ENCODE results near the gene ZFR.

ZFR gene

GRCh38 chr5:32360906-32361305 lies 83.6 kb downstream of the ZFR start:
- Histone ChIP-seq H2AFZ (ENCODE audit: low read depth, low read length) (no peak overlapping the region), H3K27me3 (ENCODE audit: insufficient read depth, low read length) (no peaks in the 10 kb centered on the region), H3K36me3 (ENCODE audit: insufficient read depth, low read length) (peaks cover 75% of the 10 kb centered on the region), H3K4me3 (ENCODE audit: low read length) (no peak overlapping the region), H3K9me3 (ENCODE audit: low read length) (no peaks in the 10 kb centered on the region), H3K4me1 (ENCODE audit: insufficient read depth, low read length) (no peaks in the 10 kb centered on the region)

GRCh38 chr5:32358611-32359010 lies 85.9 kb downstream of the ZFR start:
- Histone ChIP-seq H3K27me3 (ENCODE audit: insufficient read depth, low read length) (no peaks in the 10 kb centered on the region), H2AFZ (ENCODE audit: low read depth, low read length) (no peak overlapping the region), H3K36me3 (ENCODE audit: insufficient read depth, low read length) (peaks cover 71% of the 10 kb centered on the region), H3K4me1 (ENCODE audit: insufficient read depth, low read length) (no peaks in the 10 kb centered on the region), H3K9me3 (ENCODE audit: low read length) (no peaks in the 10 kb centered on the region), H3K4me3 (ENCODE audit: low read length) (no peak overlapping the region)

GRCh38 chr5:32357658-32358057 lies 86.9 kb downstream of the ZFR start:
- Histone ChIP-seq H3K36me3 (ENCODE audit: insufficient read depth, low read length) (peaks cover 62% of the 10 kb centered on the region), H3K4me3 (ENCODE audit: low read length) (no peak overlapping the region), H3K4me1 (ENCODE audit: insufficient read depth, low read length) (no peaks in the 10 kb centered on the region), H3K9me3 (ENCODE audit: low read length) (no peaks in the 10 kb centered on the region), H2AFZ (ENCODE audit: low read depth, low read length) (no peak overlapping the region), H3K27me3 (ENCODE audit: insufficient read depth, low read length) (no peaks in the 10 kb centered on the region)

GRCh38 chr5:32355686-32356085 lies 88.9 kb downstream of the ZFR start:
- H2AFZ ChIP-seq (ENCODE audit: low read depth, low read length), result no peak overlapping the region
- peaks cover 45% of the 10 kb centered on the region for H3K36me3 ChIP-seq (ENCODE audit: insufficient read depth, low read length)
- H3K9me3 ChIP-seq (ENCODE audit: low read length), result no peaks in the 10 kb centered on the region
- H3K4me1 ChIP-seq (ENCODE audit: insufficient read depth, low read length), result no peaks in the 10 kb centered on the region
- no peak overlapping the region for H3K4me3 ChIP-seq (ENCODE audit: low read length)
- no peaks in the 10 kb centered on the region for H3K27me3 ChIP-seq (ENCODE audit: insufficient read depth, low read length)

- H3K4me1 ChIP-seq (ENCODE audit: insufficient read depth, low read length), result peaks cover 2% of the 10 kb centered on the region
- no peak overlapping the region for H2AFZ ChIP-seq (ENCODE audit: low read depth, low read length)
- no peak overlapping the region for H3K4me3 ChIP-seq (ENCODE audit: low read length)
- H3K9me3 ChIP-seq (ENCODE audit: low read length), result no peaks in the 10 kb centered on the region
- no peaks in the 10 kb centered on the region for H3K27me3 ChIP-seq (ENCODE audit: insufficient read depth, low read length)
- H3K36me3 ChIP-seq (ENCODE audit: insufficient read depth, low read length), result peaks cover 26% of the 10 kb centered on the region
Measured at GRCh38 chr5:32353420-32353819, 91.1 kb downstream of the ZFR start.

GRCh38 chr5:32352685-32353084 lies 91.9 kb downstream of the ZFR start:
- Histone ChIP-seq H3K27me3 (ENCODE audit: insufficient read depth, low read length) (no peaks in the 10 kb centered on the region), H3K36me3 (ENCODE audit: insufficient read depth, low read length) (peaks cover 22% of the 10 kb centered on the region), H3K9me3 (ENCODE audit: low read length) (no peaks in the 10 kb centered on the region), H2AFZ (ENCODE audit: low read depth, low read length) (no peak overlapping the region), H3K4me3 (ENCODE audit: low read length) (no peak overlapping the region), H3K4me1 (ENCODE audit: insufficient read depth, low read length) (peaks cover 8% of the 10 kb centered on the region)

GRCh38 chr5:32346869-32347268 lies 97.7 kb downstream of the ZFR start:
- no peaks in the 10 kb centered on the region for H3K36me3 ChIP-seq (ENCODE audit: insufficient read depth, low read length)
- H3K27me3 ChIP-seq (ENCODE audit: insufficient read depth, low read length), result no peaks in the 10 kb centered on the region
- H3K4me3 ChIP-seq (ENCODE audit: low read length), result no peak overlapping the region
- no peaks in the 10 kb centered on the region for H3K9me3 ChIP-seq (ENCODE audit: low read length)
- peaks cover 19% of the 10 kb centered on the region for H3K4me1 ChIP-seq (ENCODE audit: insufficient read depth, low read length)
- H2AFZ ChIP-seq (ENCODE audit: low read depth, low read length), result no peak overlapping the region

GRCh38 chr5:32343058-32343672 lies 101.4 kb downstream of the ZFR start:
- Histone ChIP-seq H3K4me3 (ENCODE audit: low read length) (no peak overlapping the region), H3K27me3 (ENCODE audit: insufficient read depth, low read length) (no peaks in the 10 kb centered on the region), H2AFZ (ENCODE audit: low read depth, low read length) (no peak overlapping the region), H3K36me3 (ENCODE audit: insufficient read depth, low read length) (no peaks in the 10 kb centered on the region), H3K4me1 (ENCODE audit: insufficient read depth, low read length) (peaks cover 15% of the 10 kb centered on the region), H3K9me3 (ENCODE audit: low read length) (peaks cover 3% of the 10 kb centered on the region)

- H3K4me3 ChIP-seq (ENCODE audit: low read length), result no peak overlapping the region
- H3K4me1 ChIP-seq (ENCODE audit: insufficient read depth, low read length), result peaks cover 11% of the 10 kb centered on the region
- no peak overlapping the region for H2AFZ ChIP-seq (ENCODE audit: low read depth, low read length)
- peaks cover 3% of the 10 kb centered on the region for H3K9me3 ChIP-seq (ENCODE audit: low read length)
- H3K36me3 ChIP-seq (ENCODE audit: insufficient read depth, low read length), result no peaks in the 10 kb centered on the region
- H3K27me3 ChIP-seq (ENCODE audit: insufficient read depth, low read length), result no peaks in the 10 kb centered on the region
Measured at GRCh38 chr5:32342656-32343055, 101.9 kb downstream of the ZFR start.

GRCh38 chr5:32339878-32340277 lies 104.7 kb downstream of the ZFR start:
- peaks cover 8% of the 10 kb centered on the region for H3K4me1 ChIP-seq (ENCODE audit: insufficient read depth, low read length)

GRCh38 chr5:32339198-32339597 lies 105.3 kb downstream of the ZFR start:
- Histone ChIP-seq H3K27me3 (ENCODE audit: insufficient read depth, low read length) (no peaks in the 10 kb centered on the region), H3K4me3 (ENCODE audit: low read length) (no peak overlapping the region), H3K36me3 (ENCODE audit: insufficient read depth, low read length) (no peaks in the 10 kb centered on the region), H3K9me3 (ENCODE audit: low read length) (peaks cover 3% of the 10 kb centered on the region), H3K4me1 (ENCODE audit: insufficient read depth, low read length) (peaks cover 8% of the 10 kb centered on the region), H2AFZ (ENCODE audit: low read depth, low read length) (no peak overlapping the region)

More at GRCh38 chr5:32339878-32340277, 104.7 kb downstream of the ZFR start:
- Histone ChIP-seq H3K27me3 (ENCODE audit: insufficient read depth, low read length) (no peaks in the 10 kb centered on the region), H2AFZ (ENCODE audit: low read depth, low read length) (no peak overlapping the region), H3K36me3 (ENCODE audit: insufficient read depth, low read length) (no peaks in the 10 kb centered on the region), H3K9me3 (ENCODE audit: low read length) (peaks cover 3% of the 10 kb centered on the region), H3K4me3 (ENCODE audit: low read length) (no peak overlapping the region)

GRCh38 chr5:32332966-32333365 lies 111.6 kb downstream of the ZFR start:
- Histone ChIP-seq H2AFZ (ENCODE audit: low read depth, low read length) (no peak overlapping the region), H3K27me3 (ENCODE audit: insufficient read depth, low read length) (no peaks in the 10 kb centered on the region), H3K9me3 (ENCODE audit: low read length) (no peaks in the 10 kb centered on the region), H3K36me3 (ENCODE audit: insufficient read depth, low read length) (no peaks in the 10 kb centered on the region), H3K4me3 (ENCODE audit: low read length) (no peak overlapping the region), H3K4me1 (ENCODE audit: insufficient read depth, low read length) (peaks cover 5% of the 10 kb centered on the region)

- H3K9me3 ChIP-seq (ENCODE audit: low read length), result no peaks in the 10 kb centered on the region
- H3K4me3 ChIP-seq (ENCODE audit: low read length), result no peak overlapping the region
- no peaks in the 10 kb centered on the region for H3K36me3 ChIP-seq (ENCODE audit: insufficient read depth, low read length)
- no peak overlapping the region for H2AFZ ChIP-seq (ENCODE audit: low read depth, low read length)
- peaks cover 5% of the 10 kb centered on the region for H3K4me1 ChIP-seq (ENCODE audit: insufficient read depth, low read length)
- no peaks in the 10 kb centered on the region for H3K27me3 ChIP-seq (ENCODE audit: insufficient read depth, low read length)
Measured at GRCh38 chr5:32332361-32332760, 112.2 kb downstream of the ZFR start.

GRCh38 chr5:32331935-32332274 lies 112.6 kb downstream of the ZFR start:
- H3K27me3 ChIP-seq (ENCODE audit: insufficient read depth, low read length), result no peaks in the 10 kb centered on the region
- H3K36me3 ChIP-seq (ENCODE audit: insufficient read depth, low read length), result no peaks in the 10 kb centered on the region
- no peaks in the 10 kb centered on the region for H3K9me3 ChIP-seq (ENCODE audit: low read length)
- no peak overlapping the region for H2AFZ ChIP-seq (ENCODE audit: low read depth, low read length)
- peaks cover 5% of the 10 kb centered on the region for H3K4me1 ChIP-seq (ENCODE audit: insufficient read depth, low read length)
- H3K4me3 ChIP-seq (ENCODE audit: low read length), result no peak overlapping the region
